ENCODE results near the gene SPATA12.

Gene SPATA12

DNA sequence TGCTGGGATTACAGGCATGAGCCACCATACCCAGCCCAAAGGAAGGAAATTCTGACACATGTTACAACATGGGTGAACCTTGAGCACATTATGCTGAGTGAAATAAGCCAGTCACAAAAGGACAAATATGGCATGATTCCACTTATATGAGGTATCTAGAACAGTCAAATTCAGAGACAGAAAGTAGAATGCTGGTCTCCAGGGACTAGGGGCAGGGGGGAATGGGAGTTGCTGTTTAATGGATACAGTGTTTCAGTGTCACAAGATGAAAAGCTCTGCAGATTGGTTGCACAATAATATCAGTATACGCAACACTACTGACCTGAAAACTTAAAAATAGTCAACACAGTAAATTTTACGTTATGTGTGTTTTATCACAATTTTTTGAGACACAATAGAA, 4.1 kb downstream of the SPATA12 start:
- Histone ChIP-seq H3K4me1 (peaks cover 76% of the 10 kb centered on the region), H3K27ac (peak overlapping the region; percentile 38; the same call in 1 of the 2 replicates), H3K27me3 (no peaks in the 10 kb centered on the region), H3K9ac (no peak overlapping the region), H3K36me3 (no peaks in the 10 kb centered on the region), H3K4me3 (no peak overlapping the region), H3K4me2 (peak overlapping the region; percentile 58), H4K20me1 (no peaks in the 10 kb centered on the region), H3K9me3 (no peaks in the 10 kb centered on the region)
- no peak for TF ChIP-seq Cebpa-rat (IDR thresholded peaks at IDR 0.05)

DNA sequence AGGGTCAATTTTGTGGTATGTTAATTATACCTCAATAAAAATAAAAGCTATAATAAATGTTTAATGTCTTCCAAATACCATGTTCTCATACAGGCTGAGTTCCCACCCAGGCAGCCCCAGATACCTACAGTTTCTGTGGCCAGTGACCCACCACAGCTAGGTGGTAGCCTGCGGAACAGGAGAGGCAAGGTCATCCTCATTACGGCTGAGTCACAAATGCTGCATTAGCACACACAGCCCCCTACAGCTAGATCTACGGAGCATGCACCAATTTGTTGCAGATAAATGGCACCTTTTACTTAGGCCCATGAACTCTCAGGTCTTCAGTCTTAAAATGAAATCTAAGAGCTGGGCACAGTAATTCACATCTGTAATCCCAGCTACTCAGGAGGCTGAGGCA, 5.1 kb downstream of the SPATA12 start:
- H3K27ac ChIP-seq: no peak overlapping the region

DNA sequence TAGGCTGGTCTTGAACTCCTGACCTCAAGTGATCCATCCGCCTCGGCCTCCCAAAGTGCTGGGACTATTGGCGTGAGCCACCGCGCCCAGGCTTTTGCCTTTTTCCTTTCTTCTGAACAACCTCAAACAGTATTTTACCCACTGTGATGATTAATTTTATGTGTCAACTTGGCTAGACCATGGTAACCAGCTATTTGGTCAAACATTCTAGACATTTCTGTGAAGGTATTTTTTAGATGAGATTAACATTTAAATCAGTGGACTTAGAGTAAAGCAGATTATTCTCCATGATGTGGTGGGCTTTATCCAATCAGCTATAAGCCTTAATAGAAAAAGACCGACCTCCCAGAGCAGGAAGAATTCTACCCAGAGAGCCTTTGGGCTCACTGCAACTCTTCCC, 6.0 kb downstream of the SPATA12 start:
- Histone ChIP-seq H3K36me3 (no peaks in the 10 kb centered on the region), H3K4me1 (peaks cover 80% of the 10 kb centered on the region), H3K9me3 (0 out of 2 replicates have a peak, but pooled peaks cover 7% of the 10 kb centered on the region), H3K9ac (no peak overlapping the region), H3K27me3 (no peaks in the 10 kb centered on the region), H3K4me3 (no peak overlapping the region), H3K4me2 (peak overlapping the region; percentile 73; the same call in 1 of the 2 replicates), H3K27ac (no peak overlapping the region), H4K20me1 (no peaks in the 10 kb centered on the region)
- TF ChIP-seq Cebpa-rat (IDR thresholded peaks at IDR 0.05): no peak

More for the DNA sequence above, 5.1 kb downstream of the SPATA12 start:
- Histone ChIP-seq H3K4me2 (no peak overlapping the region), H3K9ac (no peak overlapping the region), H3K4me3 (no peak overlapping the region), H3K9me3 (0 out of 2 replicates have a peak, but pooled peaks cover 3% of the 10 kb centered on the region), H3K4me1 (peaks cover 80% of the 10 kb centered on the region), H3K27me3 (no peaks in the 10 kb centered on the region), H4K20me1 (no peaks in the 10 kb centered on the region), H3K36me3 (no peaks in the 10 kb centered on the region)
- no peak for TF ChIP-seq Cebpa-rat (IDR thresholded peaks at IDR 0.05)

DNA sequence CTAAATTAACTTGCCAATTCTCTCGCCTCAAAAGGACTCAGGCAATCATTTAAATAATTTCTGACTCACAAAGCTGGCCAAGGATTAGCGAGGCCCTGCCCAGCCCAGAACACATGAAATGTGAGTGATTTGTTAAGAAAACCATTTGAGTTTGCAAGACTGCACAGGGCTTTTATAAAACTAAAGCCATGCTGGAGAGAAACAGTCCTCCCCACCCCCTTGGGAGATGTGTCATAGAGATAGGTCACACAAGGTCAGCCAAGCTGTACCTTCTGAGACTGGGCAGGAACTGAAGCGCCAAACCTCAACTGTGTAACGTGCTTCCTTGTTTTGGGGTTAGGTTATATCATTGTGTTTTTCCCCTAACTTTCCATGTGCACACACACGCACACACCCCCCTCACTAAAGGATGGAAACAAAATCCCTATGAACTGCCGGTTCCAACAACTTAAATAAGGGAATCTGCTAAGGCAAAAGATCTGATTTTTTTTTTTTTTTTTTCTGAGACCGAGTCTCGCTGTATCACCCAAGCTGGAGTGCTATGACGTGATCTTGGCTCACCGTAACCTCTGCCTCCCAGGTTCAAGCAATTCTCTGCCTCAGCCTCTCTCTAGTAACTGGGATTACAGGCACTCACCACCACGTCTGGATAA, 8.1 kb downstream of the SPATA12 start:
- Histone ChIP-seq H3K4me2 (peak overlapping the region; percentile 73), H3K4me3 (no peak overlapping the region), H3K27ac (peak overlapping the region; percentile 45), H3K36me3 (no peaks in the 10 kb centered on the region), H3K9me3 (0 out of 2 replicates have a peak, but pooled peaks cover 7% of the 10 kb centered on the region), H3K4me1 (peaks cover 66% of the 10 kb centered on the region), H3K27me3 (no peaks in the 10 kb centered on the region), H3K9ac (peak overlapping the region; percentile 13; the same call in 1 of the 2 replicates), H4K20me1 (no peaks in the 10 kb centered on the region)
- no peak for TF ChIP-seq Cebpa-rat (IDR thresholded peaks at IDR 0.05)

DNA sequence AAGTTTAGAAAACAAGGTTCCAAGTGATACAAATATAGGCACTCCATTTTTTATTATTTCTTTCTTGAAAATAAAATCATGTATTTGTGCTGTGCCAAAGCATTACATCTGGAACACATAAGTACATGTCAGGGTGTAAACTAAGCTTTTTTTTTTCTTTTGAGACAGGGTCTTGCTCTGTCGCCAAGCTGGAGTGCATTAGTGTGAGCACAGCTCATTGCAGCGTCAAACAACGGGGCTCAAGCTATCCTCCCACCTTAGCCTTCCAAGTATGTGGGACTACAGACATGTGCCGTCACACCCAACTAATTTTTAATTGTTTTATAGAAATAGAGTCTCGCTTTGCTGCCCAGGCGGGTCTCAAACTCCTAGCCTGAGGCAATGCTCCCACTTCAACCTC, 9.0 kb downstream of the SPATA12 start:
- Histone ChIP-seq H3K9me3 (0 out of 2 replicates have a peak, but pooled peaks cover 7% of the 10 kb centered on the region), H3K4me2 (peak overlapping the region; percentile 73), H3K36me3 (no peaks in the 10 kb centered on the region), H3K27ac (peak overlapping the region; percentile 45; the same call in 1 of the 2 replicates), H4K20me1 (no peaks in the 10 kb centered on the region), H3K9ac (no peak overlapping the region), H3K27me3 (no peaks in the 10 kb centered on the region), H3K4me1 (peaks cover 56% of the 10 kb centered on the region), H3K4me3 (no peak overlapping the region)
- TF ChIP-seq Cebpa-rat (IDR thresholded peaks at IDR 0.05): no peak

DNA sequence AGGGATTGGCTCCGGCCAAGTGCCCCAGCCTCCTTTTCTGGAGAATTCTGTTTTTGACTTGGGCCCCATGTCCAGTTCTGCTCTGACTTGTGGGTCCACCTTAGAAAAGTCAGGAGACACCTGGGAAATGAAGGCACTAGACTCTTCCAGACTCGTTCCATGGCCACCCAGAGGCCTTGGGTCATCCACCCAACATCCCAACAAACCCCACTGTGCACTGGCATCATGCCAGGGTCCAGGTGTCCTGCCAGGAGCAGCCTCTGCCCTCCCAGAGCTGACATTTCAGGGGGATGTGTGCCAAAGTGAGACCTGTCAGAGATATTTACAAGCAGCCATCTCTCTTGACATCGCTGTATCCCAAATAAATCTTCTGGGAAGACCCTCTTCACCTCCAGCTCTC, 13.2 kb downstream of the SPATA12 start:
- Histone ChIP-seq H3K9me3 (0 out of 2 replicates have a peak, but pooled peaks cover 7% of the 10 kb centered on the region), H3K27ac (no peak overlapping the region), H3K36me3 (no peaks in the 10 kb centered on the region), H3K4me1 (peaks cover 33% of the 10 kb centered on the region), H3K27me3 (peaks cover 1% of the 10 kb centered on the region), H4K20me1 (no peaks in the 10 kb centered on the region), H3K4me2 (no peak overlapping the region), H3K9ac (no peak overlapping the region), H3K4me3 (no peak overlapping the region)
- TF ChIP-seq Cebpa-rat (IDR thresholded peaks at IDR 0.05): no peak

DNA sequence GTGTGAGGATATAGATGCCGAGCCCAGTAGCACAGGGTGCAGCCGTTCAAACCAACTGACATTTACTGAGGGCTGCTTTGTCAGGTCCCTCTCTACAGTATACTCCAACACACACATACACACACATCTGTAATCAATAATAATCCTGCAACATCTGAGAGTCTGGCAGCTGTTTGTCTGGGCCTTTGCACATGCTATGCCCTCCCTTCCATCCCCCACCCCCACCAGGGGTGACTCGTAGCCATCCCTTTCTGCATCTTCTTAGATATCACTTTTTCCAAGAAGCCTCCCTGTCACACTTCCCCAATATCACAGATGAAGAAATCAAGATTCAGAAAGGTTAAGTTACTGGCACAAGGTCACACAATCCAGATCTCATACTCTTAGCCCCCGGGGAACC, 13.7 kb downstream of the SPATA12 start:
- Histone ChIP-seq H3K4me1 (peaks cover 31% of the 10 kb centered on the region), H4K20me1 (no peaks in the 10 kb centered on the region), H3K4me3 (no peak overlapping the region), H3K27ac (no peak overlapping the region), H3K9ac (no peak overlapping the region), H3K27me3 (peaks cover 6% of the 10 kb centered on the region), H3K36me3 (no peaks in the 10 kb centered on the region), H3K9me3 (0 out of 2 replicates have a peak, but pooled peaks cover 7% of the 10 kb centered on the region), H3K4me2 (no peak overlapping the region)
- no peak for TF ChIP-seq Cebpa-rat (IDR thresholded peaks at IDR 0.05)

DNA sequence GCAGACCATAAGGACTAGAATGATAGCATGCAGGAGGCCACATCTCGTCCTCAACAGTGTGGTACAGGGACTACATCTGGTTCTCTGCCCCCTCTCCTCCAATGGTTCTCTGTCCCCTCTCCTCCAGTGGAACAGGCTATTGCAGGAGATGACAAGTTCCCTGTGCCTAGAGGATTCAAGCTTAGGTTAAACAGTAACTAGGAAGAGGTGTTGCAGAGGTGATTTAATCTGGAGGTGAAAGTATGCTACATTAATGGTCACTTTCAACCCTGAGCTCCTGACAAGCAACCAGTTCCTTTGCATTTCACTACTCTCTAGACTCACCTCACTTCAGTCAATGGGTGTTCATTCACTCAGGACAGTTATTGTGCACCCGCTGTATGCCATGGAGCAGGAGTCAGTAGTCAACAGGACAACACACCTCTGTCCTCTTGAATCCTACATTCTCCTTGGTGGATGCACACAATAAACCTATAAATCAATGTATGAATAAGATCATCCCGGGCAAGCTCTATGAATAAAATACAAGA, 16.0 kb downstream of the SPATA12 start:
- no peaks in the 10 kb centered on the region for H3K36me3 ChIP-seq
- no peak overlapping the region for H3K9ac ChIP-seq
- H3K4me1 ChIP-seq: peaks cover 22% of the 10 kb centered on the region
- no peak overlapping the region for H3K27ac ChIP-seq
- no peak for TF ChIP-seq Cebpa-rat (IDR thresholded peaks at IDR 0.05)
- H4K20me1 ChIP-seq: no peaks in the 10 kb centered on the region
- no peak overlapping the region for H3K4me3 ChIP-seq
- no peaks in the 10 kb centered on the region for H3K9me3 ChIP-seq
- no peak overlapping the region for H3K4me2 ChIP-seq
- peaks cover 18% of the 10 kb centered on the region for H3K27me3 ChIP-seq

DNA sequence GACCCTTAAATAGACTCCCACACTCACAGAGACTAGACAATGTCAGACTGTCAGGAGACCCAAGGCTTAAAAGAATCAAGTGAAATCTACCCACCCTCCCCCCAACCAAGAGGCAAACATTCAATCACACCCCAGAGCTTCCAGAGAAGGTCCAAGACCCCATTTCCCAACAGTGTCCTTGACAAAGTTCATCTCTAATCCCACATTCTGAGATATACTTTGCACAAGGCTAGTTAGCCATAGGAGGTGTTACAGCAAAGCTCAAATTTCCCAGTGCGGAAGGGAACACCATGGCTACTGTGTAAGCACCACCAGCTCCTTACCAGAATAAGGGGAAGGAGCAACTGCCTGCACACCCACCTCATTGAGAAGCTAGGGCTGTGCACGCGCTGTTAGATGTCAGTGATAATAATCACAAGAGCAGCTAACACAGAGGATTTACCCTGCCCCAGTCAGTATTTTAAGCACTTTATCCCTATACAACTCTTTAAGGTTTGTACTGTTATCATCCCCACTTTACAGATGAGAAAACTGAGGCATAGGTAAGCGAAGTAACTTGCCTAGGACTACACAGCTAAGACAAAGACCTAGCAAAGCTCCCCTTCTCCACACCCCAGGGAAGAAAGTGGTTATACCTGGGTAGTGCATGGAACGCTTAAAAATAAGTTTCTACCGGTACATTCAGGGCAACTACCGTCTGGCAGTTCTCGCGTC, 17.3 kb downstream of the SPATA12 start:
- H3K36me3 ChIP-seq: no peaks in the 10 kb centered on the region
- peak overlapping the region; percentile 73 for H3K9ac ChIP-seq
- no peak for TF ChIP-seq Cebpa-rat (IDR thresholded peaks at IDR 0.05)
- peak overlapping the region; percentile 64; the same call in 1 of the 2 replicates for H3K27ac ChIP-seq
- H3K27me3 ChIP-seq: peaks cover 18% of the 10 kb centered on the region
- no peaks in the 10 kb centered on the region for H4K20me1 ChIP-seq
- H3K4me2 ChIP-seq: peak overlapping the region; percentile 99
- H3K4me3 ChIP-seq: peak overlapping the region; percentile 72
- H3K9me3 ChIP-seq: no peaks in the 10 kb centered on the region
- H3K4me1 ChIP-seq: peaks cover 22% of the 10 kb centered on the region

DNA sequence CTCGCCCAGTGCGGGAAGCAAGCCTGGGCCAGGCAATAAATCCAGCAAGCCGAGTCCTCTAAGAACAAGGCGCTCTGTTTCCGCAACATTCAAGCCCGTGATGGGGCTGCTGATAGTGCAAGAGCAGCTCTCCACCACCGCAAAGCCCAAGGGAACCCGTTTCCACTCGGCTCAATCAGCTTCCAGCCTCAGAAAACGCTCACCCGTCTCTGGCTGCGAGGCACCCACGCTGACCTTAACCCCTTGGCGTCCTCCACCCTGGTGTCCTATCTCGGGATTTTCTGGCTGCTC, 17.8 kb downstream of the SPATA12 start:
- H3K27me3 ChIP-seq: peaks cover 18% of the 10 kb centered on the region
- H3K4me2 ChIP-seq: peak overlapping the region; percentile 99
- 0 out of 2 replicates have a peak, but pooled peaks have one; percentile 19 for TF ChIP-seq Cebpa-rat (IDR thresholded peaks at IDR 0.05)
- peak overlapping the region; percentile 72 for H3K4me3 ChIP-seq
- H3K36me3 ChIP-seq: no peaks in the 10 kb centered on the region
- H3K9me3 ChIP-seq: no peaks in the 10 kb centered on the region
- H4K20me1 ChIP-seq: no peaks in the 10 kb centered on the region
- peak overlapping the region; percentile 64 for H3K27ac ChIP-seq
- H3K9ac ChIP-seq: peak overlapping the region; percentile 73
- peaks cover 22% of the 10 kb centered on the region for H3K4me1 ChIP-seq

Measured in BLaER1 (cell line).